ENCODE measurements around the gene MARCHF10. TPM values are rescaled to one million over a fixed set of nuclear protein-coding genes. Genes with fewer than 3 reads are reported as not detected.

The MARCHF10 gene
- total and polyA plus RNA-seq, 2 of the 4 experiments (the other 2 are of a cell fraction): 0.18 to 0.74 TPM

DNA sequence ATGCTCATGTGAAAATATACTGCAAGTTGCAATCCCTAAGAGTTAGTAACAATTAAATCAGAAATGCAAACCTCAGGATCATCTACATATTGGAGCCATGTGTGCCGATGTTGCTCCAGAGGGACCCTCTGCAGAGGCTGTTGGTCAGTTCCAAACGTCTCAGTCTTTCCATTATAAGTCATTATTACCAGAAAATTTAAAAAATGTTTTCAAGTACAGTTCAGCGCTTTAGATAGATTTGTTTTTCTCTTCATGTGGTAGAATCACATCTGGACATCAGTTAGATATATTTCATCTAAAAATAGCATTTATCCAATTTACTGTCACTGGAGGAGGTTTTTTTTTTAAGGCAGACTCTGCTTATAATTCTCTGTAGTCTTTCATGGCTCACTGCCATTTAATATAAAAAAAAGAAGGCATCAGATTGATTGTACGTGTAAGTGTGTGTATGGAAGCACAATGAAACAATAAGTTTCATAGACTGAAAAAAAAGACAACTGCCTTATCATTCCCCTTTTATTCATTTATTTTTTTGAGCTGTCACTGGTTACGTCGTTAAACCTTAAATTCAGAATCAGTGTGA lies 46.1 kb upstream of the MARCHF10 start:
- Histone ChIP-seq H3K23ac (ENCODE audit: low read depth, low read length) (no peak overlapping the region), H2BK15ac (ENCODE audit: low read depth, low read length) (no peak overlapping the region), H3K4me1 (ENCODE audit: control insufficient read depth, insufficient read depth, low read length) (no peaks in the 10 kb centered on the region), H3K4me3 (ENCODE audit: insufficient read depth, low read depth, low read length) (no peak overlapping the region), H3K27me3 (ENCODE audit: control insufficient read depth, insufficient read depth, low read length) (no peaks in the 10 kb centered on the region), H2AK9ac (replicated peaks; ENCODE audit: low read depth, low read length, poor library complexity) (no peak overlapping the region), H4K20me1 (ENCODE audit: insufficient read depth, low read length) (no peaks in the 10 kb centered on the region), H3K4me2 (ENCODE audit: low read depth, low read length) (no peak overlapping the region), H2AK5ac (ENCODE audit: low read depth, low read length) (no peak overlapping the region), H3K9me3 (ENCODE audit: control insufficient read depth, insufficient read depth, low read length) (no peaks in the 10 kb centered on the region), H3K4ac (ENCODE audit: low read depth, low read length) (no peak overlapping the region), H3K36me3 (ENCODE audit: control insufficient read depth, insufficient read depth, low read length) (no peaks in the 10 kb centered on the region), H2AFZ (replicated peaks; ENCODE audit: low read length, poor library complexity) (no peak overlapping the region), H2BK5ac (ENCODE audit: low read depth, low read length, poor library complexity, severe bottlenecking) (no peak overlapping the region), H3K79me1 (ENCODE audit: low read depth in 1 of 2, low read length in 2 of 2) (no peaks in the 10 kb centered on the region), H4K91ac (ENCODE audit: insufficient read depth, low read depth, low read length) (no peak overlapping the region), H3K14ac (replicated peaks; ENCODE audit: low read depth, low read length) (no peak overlapping the region), H3K27ac (ENCODE audit: insufficient read depth, low read length) (no peak overlapping the region), H2BK20ac (ENCODE audit: low read depth, low read length) (no peak overlapping the region), H4K5ac (ENCODE audit: low read depth, low read length) (no peak overlapping the region), H4K8ac (ENCODE audit: low read depth in 2 of 2, low read length in 2 of 2) (no peak overlapping the region), H3K18ac (ENCODE audit: low read depth, low read length) (no peak overlapping the region), H2BK120ac (ENCODE audit: low read depth, low read length) (no peak overlapping the region), H3K9ac (ENCODE audit: low read depth, low read length) (no peak overlapping the region), H3K56ac (ENCODE audit: extremely low read depth, insufficient read depth, low read length) (no peak overlapping the region), H3K9me1 (ENCODE audit: insufficient read depth, low read length) (no peaks in the 10 kb centered on the region; the same call in 1 of the 2 replicates)
- no peak for TF ChIP-seq NFE2L2 (IDR thresholded peaks at IDR 0.05; ENCODE audit: low read depth, low read length)
- TF ChIP-seq BHLHE40 (IDR thresholded peaks at IDR 0.05; ENCODE audit: low read depth, low read length): no peak
- TF ChIP-seq, protein P1, sequence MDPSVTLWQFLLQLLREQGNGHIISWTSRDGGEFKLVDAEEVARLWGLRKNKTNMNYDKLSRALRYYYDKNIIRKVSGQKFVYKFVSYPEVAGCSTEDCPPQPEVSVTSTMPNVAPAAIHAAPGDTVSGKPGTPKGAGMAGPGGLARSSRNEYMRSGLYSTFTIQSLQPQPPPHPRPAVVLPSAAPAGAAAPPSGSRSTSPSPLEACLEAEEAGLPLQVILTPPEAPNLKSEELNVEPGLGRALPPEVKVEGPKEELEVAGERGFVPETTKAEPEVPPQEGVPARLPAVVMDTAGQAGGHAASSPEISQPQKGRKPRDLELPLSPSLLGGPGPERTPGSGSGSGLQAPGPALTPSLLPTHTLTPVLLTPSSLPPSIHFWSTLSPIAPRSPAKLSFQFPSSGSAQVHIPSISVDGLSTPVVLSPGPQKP (IDR thresholded peaks at IDR 0.05; ENCODE audit: borderline replicate concordance, low read depth, low read length): no peak
- no peak for TF ChIP-seq RCOR1 (IDR thresholded peaks at IDR 0.05; ENCODE audit: insufficient replicate concordance, low read length)
- TF ChIP-seq MAFK (IDR thresholded peaks at IDR 0.05; ENCODE audit: low read depth, low read length): no peak
- TF ChIP-seq RAD21 (IDR thresholded peaks at IDR 0.05; ENCODE audit: low read length): no peak
- no peak for TF ChIP-seq SMC3 (IDR thresholded peaks at IDR 0.05; ENCODE audit: low read depth, low read length)
- TF ChIP-seq, protein P2, sequence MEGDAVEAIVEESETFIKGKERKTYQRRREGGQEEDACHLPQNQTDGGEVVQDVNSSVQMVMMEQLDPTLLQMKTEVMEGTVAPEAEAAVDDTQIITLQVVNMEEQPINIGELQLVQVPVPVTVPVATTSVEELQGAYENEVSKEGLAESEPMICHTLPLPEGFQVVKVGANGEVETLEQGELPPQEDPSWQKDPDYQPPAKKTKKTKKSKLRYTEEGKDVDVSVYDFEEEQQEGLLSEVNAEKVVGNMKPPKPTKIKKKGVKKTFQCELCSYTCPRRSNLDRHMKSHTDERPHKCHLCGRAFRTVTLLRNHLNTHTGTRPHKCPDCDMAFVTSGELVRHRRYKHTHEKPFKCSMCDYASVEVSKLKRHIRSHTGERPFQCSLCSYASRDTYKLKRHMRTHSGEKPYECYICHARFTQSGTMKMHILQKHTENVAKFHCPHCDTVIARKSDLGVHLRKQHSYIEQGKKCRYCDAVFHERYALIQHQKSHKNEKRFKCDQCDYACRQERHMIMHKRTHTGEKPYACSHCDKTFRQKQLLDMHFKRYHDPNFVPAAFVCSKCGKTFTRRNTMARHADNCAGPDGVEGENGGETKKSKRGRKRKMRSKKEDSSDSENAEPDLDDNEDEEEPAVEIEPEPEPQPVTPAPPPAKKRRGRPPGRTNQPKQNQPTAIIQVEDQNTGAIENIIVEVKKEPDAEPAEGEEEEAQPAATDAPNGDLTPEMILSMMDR (conservative IDR thresholded peaks at IDR 0.05; ENCODE audit: low read depth, low read length): no peak
- no peak for TF ChIP-seq FOS (IDR thresholded peaks at IDR 0.05; ENCODE audit: low read depth, low read length)
- ChIA-PET POLR2A (ENCODE audit: unreplicated experiment) (no interaction called here), CTCF (interaction anchor here (0.7 kb wide), 1 partner anchor 17 kb away, joined by 3 read pairs; no protein-coding TSS in a partner anchor)
- DNase-seq (no peak), ATAC-seq (ENCODE audit: low read depth) (no peak)
- 60% methylated on average over 1 of the region's 6 CpGs; no CpG with 5 or more reads in 1 of the 2 experiments for WGBS, 2 experiments (ENCODE audit: extremely low coverage in 2 of 2, insufficient read length in 1 of 2)
- in situ Hi-C loops (cut with MboI; ENCODE audit: low sequenced_read_pairs): no loop called here
- dilution Hi-C loops (cut with HindIII; ENCODE audit: low sequenced_read_pairs, unreplicated experiment): no loop called here
- BruUV-seq (replicated peaks): no TSS peak
- intact Hi-C loops (cut with micrococcal nuclease): no loop called here

All from IMR-90 (cell line).